ENCODE measurements around the gene MTMR1. TPM values are rescaled to one million over a fixed set of nuclear protein-coding genes. Genes with fewer than 3 reads are reported as not detected.

Gene MTMR1
- polyA plus RNA-seq, 2 donors: 19.2 to 21.2 TPM

DNA sequence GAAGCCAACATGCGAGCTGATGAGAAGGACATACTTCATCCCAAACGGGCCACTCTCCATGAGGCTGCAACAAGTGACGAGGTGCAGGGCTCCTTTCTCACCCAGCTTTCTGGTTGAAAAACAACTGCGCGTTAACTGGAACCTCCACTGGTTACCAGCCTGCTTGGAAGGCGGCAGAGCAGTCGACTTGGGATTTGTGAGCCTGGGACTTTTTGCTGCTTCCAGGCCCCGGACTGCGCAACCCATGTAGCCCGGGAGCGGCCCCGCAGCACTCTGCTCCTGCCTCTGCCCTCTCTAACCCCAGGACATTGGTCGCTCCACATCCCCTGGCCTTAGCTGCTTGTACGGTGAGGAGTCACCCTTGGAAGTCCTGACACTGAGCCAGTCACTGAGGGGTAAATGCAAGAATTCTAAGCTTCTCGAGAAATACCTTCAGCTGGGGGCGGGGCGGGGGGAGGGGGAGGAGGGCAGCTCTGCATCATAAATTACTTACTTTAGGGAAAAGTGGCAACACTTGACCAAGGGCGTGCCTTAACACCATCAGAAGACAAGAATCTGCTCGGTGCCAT, 72.7 kb downstream of the MTMR1 start:
- Histone ChIP-seq H3K9me3 (ENCODE audit: control insufficient read depth in 2 of 2, insufficient read depth in 1 of 2, low read depth in 1 of 2, low read length in 1 of 2) (no peaks in the 10 kb centered on the region), H3K27ac (ENCODE audit: low read depth in 2 of 2, low read length in 1 of 2) (no peak overlapping the region), H3K27me3 (ENCODE audit: control insufficient read depth in 1 of 2, insufficient read depth in 2 of 2, low read length in 2 of 2) (no peaks in the 10 kb centered on the region), H3K4me1 (ENCODE audit: control insufficient read depth in 2 of 2, insufficient read depth in 2 of 2, low read length in 1 of 2) (peaks cover 5% of the 10 kb centered on the region in 2 donors), H3K4me3 (ENCODE audit: low read depth in 1 of 2, low read length in 2 of 2) (no peak overlapping the region), H3K36me3 (ENCODE audit: control insufficient read depth in 2 of 2, insufficient read depth in 2 of 2, low read length in 1 of 2) (peaks cover 0 to 6% of the 10 kb centered on the region in 2 donors)
- WGBS, 2 donors: 86 to 89% methylated on average over 18 to 19 of the region's 19 CpGs

- peaks cover 0 to 3% of the 10 kb centered on the region in 2 donors for H3K36me3 ChIP-seq (ENCODE audit: control insufficient read depth in 2 of 2, insufficient read depth in 2 of 2, low read length in 1 of 2)
- WGBS, 2 donors: 84 to 85% methylated on average over 13 of the region's 13 CpGs
These were observed 73.3 kb downstream of the MTMR1 start for GRCh38 chrX:150766351-150767044.

GRCh38 chrX:150767045-150767395, 73.8 kb downstream of the MTMR1 start:
- 56 to 62% methylated on average over 9 of the region's 9 CpGs for WGBS, 2 donors
- H3K9me3 ChIP-seq (ENCODE audit: control insufficient read depth in 2 of 2, insufficient read depth in 1 of 2, low read depth in 1 of 2, low read length in 1 of 2): no peaks in the 10 kb centered on the region
- H3K4me1 ChIP-seq (ENCODE audit: control insufficient read depth in 2 of 2, insufficient read depth in 2 of 2, low read length in 1 of 2): peaks cover 5% of the 10 kb centered on the region in 2 donors
- no peak overlapping the region for H3K27ac ChIP-seq (ENCODE audit: low read depth in 2 of 2, low read length in 1 of 2)
- no peak overlapping the region for H3K4me3 ChIP-seq (ENCODE audit: low read depth in 1 of 2, low read length in 2 of 2)
- H3K27me3 ChIP-seq (ENCODE audit: control insufficient read depth in 1 of 2, insufficient read depth in 2 of 2, low read length in 2 of 2): no peaks in the 10 kb centered on the region
- H3K36me3 ChIP-seq (ENCODE audit: control insufficient read depth in 2 of 2, insufficient read depth in 2 of 2, low read length in 1 of 2): peaks cover 0 to 3% of the 10 kb centered on the region in 2 donors

More at GRCh38 chrX:150766351-150767044, 73.3 kb downstream of the MTMR1 start:
- no peak overlapping the region for H3K27ac ChIP-seq (ENCODE audit: low read depth in 2 of 2, low read length in 1 of 2)
- no peak overlapping the region for H3K4me3 ChIP-seq (ENCODE audit: low read depth in 1 of 2, low read length in 2 of 2)
- H3K4me1 ChIP-seq (ENCODE audit: control insufficient read depth in 2 of 2, insufficient read depth in 2 of 2, low read length in 1 of 2): peaks cover 5% of the 10 kb centered on the region in 2 donors
- H3K27me3 ChIP-seq (ENCODE audit: control insufficient read depth in 1 of 2, insufficient read depth in 2 of 2, low read length in 2 of 2): no peaks in the 10 kb centered on the region
- H3K9me3 ChIP-seq (ENCODE audit: control insufficient read depth in 2 of 2, insufficient read depth in 1 of 2, low read depth in 1 of 2, low read length in 1 of 2): no peaks in the 10 kb centered on the region

GRCh38 chrX:150767475-150768131, 74.4 kb downstream of the MTMR1 start:
- Histone ChIP-seq H3K4me3 (ENCODE audit: low read depth in 1 of 2, low read length in 2 of 2) (no peak overlapping the region), H3K27me3 (ENCODE audit: control insufficient read depth in 1 of 2, insufficient read depth in 2 of 2, low read length in 2 of 2) (no peaks in the 10 kb centered on the region), H3K4me1 (ENCODE audit: control insufficient read depth in 2 of 2, insufficient read depth in 2 of 2, low read length in 1 of 2) (peaks cover 5% of the 10 kb centered on the region in 2 donors), H3K27ac (ENCODE audit: low read depth in 2 of 2, low read length in 1 of 2) (no peak overlapping the region), H3K36me3 (ENCODE audit: control insufficient read depth in 2 of 2, insufficient read depth in 2 of 2, low read length in 1 of 2) (peaks cover 0 to 2% of the 10 kb centered on the region in 2 donors), H3K9me3 (ENCODE audit: control insufficient read depth in 2 of 2, insufficient read depth in 1 of 2, low read depth in 1 of 2, low read length in 1 of 2) (no peaks in the 10 kb centered on the region)
- WGBS, 2 donors: 68 to 74% methylated on average over 17 of the region's 17 CpGs

- H3K36me3 ChIP-seq (ENCODE audit: control insufficient read depth in 2 of 2, insufficient read depth in 2 of 2, low read length in 1 of 2): no peaks in the 10 kb centered on the region
- H3K4me3 ChIP-seq (ENCODE audit: low read depth in 1 of 2, low read length in 2 of 2): no peak overlapping the region
- H3K4me1 ChIP-seq (ENCODE audit: control insufficient read depth in 2 of 2, insufficient read depth in 2 of 2, low read length in 1 of 2): peaks cover 5% of the 10 kb centered on the region in 2 donors
- no peaks in the 10 kb centered on the region for H3K27me3 ChIP-seq (ENCODE audit: control insufficient read depth in 1 of 2, insufficient read depth in 2 of 2, low read length in 2 of 2)
- 75 to 85% methylated on average over 10 of the region's 10 CpGs for WGBS, 2 donors
- no peak overlapping the region for H3K27ac ChIP-seq (ENCODE audit: low read depth in 2 of 2, low read length in 1 of 2)
- no peaks in the 10 kb centered on the region for H3K9me3 ChIP-seq (ENCODE audit: control insufficient read depth in 2 of 2, insufficient read depth in 1 of 2, low read depth in 1 of 2, low read length in 1 of 2)
These were observed 74.9 kb downstream of the MTMR1 start for GRCh38 chrX:150768132-150768485.

DNA sequence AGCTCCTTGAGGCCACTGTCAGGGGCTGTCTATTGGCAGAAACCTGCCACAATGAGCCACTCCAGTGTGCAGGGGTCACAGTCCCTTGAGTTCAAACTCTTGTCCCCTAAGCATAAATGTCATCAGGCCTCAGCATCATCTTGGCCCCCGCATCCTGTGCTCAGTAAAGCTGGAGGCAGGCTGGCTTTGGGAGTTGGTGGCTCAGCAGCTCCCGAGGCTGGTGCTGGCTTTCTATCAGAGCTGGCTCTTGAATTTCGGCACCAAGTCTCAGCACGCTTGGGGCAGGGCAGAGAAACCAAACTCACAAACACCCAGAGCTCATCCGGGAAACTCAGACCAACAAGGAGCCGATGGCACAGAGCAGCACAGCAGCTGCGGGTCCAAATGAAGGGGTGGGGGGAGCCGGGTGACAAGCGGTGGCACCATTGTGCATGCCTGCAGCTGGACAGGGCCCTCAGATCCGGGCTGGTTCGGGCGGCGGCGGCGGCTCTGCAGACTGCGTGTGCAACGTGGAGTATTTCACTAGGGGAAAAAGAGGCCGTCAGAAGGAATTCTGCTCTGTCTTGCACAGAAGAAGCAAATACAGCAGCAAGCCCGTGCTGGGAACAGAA, 75.5 kb downstream of the MTMR1 start:
- H3K27me3 ChIP-seq (ENCODE audit: control insufficient read depth in 1 of 2, insufficient read depth in 2 of 2, low read length in 2 of 2): no peaks in the 10 kb centered on the region
- no peaks in the 10 kb centered on the region for H3K9me3 ChIP-seq (ENCODE audit: control insufficient read depth in 2 of 2, insufficient read depth in 1 of 2, low read depth in 1 of 2, low read length in 1 of 2)
- H3K36me3 ChIP-seq (ENCODE audit: control insufficient read depth in 2 of 2, insufficient read depth in 2 of 2, low read length in 1 of 2): no peaks in the 10 kb centered on the region
- H3K27ac ChIP-seq (ENCODE audit: low read depth in 2 of 2, low read length in 1 of 2): no peak overlapping the region
- 58 to 80% methylated on average over 19 of the region's 19 CpGs for WGBS, 2 donors
- no peak overlapping the region for H3K4me3 ChIP-seq (ENCODE audit: low read depth in 1 of 2, low read length in 2 of 2)
- peaks cover 5% of the 10 kb centered on the region in 2 donors for H3K4me1 ChIP-seq (ENCODE audit: control insufficient read depth in 2 of 2, insufficient read depth in 2 of 2, low read length in 1 of 2)

GRCh38 chrX:150769408-150769807, 76.2 kb downstream of the MTMR1 start:
- no peaks in the 10 kb centered on the region for H3K27me3 ChIP-seq (ENCODE audit: control insufficient read depth in 1 of 2, insufficient read depth in 2 of 2, low read length in 2 of 2)
- no peaks in the 10 kb centered on the region for H3K36me3 ChIP-seq (ENCODE audit: control insufficient read depth in 2 of 2, insufficient read depth in 2 of 2, low read length in 1 of 2)
- H3K9me3 ChIP-seq (ENCODE audit: control insufficient read depth in 2 of 2, insufficient read depth in 1 of 2, low read depth in 1 of 2, low read length in 1 of 2): no peaks in the 10 kb centered on the region
- H3K27ac ChIP-seq (ENCODE audit: low read depth in 2 of 2, low read length in 1 of 2): no peak overlapping the region
- no peak overlapping the region for H3K4me3 ChIP-seq (ENCODE audit: low read depth in 1 of 2, low read length in 2 of 2)
- H3K4me1 ChIP-seq (ENCODE audit: control insufficient read depth in 2 of 2, insufficient read depth in 2 of 2, low read length in 1 of 2): peaks cover 5% of the 10 kb centered on the region in 2 donors
- 77 to 81% methylated on average over 13 of the region's 13 CpGs for WGBS, 2 donors

GRCh38 chrX:150770623-150771022, 77.4 kb downstream of the MTMR1 start:
- Histone ChIP-seq H3K4me3 (ENCODE audit: low read depth in 1 of 2, low read length in 2 of 2) (no peak overlapping the region), H3K27ac (ENCODE audit: low read depth in 2 of 2, low read length in 1 of 2) (no peak overlapping the region), H3K27me3 (ENCODE audit: control insufficient read depth in 1 of 2, insufficient read depth in 2 of 2, low read length in 2 of 2) (no peaks in the 10 kb centered on the region), H3K4me1 (ENCODE audit: control insufficient read depth in 2 of 2, insufficient read depth in 2 of 2, low read length in 1 of 2) (peaks cover 5% of the 10 kb centered on the region in 2 donors), H3K36me3 (ENCODE audit: control insufficient read depth in 2 of 2, insufficient read depth in 2 of 2, low read length in 1 of 2) (peaks cover 0 to under 1% of the 10 kb centered on the region in 2 donors), H3K9me3 (ENCODE audit: control insufficient read depth in 2 of 2, insufficient read depth in 1 of 2, low read depth in 1 of 2, low read length in 1 of 2) (no peaks in the 10 kb centered on the region)
- WGBS, 2 donors: 83 to 86% methylated on average over 15 to 17 of the region's 17 CpGs

DNA sequence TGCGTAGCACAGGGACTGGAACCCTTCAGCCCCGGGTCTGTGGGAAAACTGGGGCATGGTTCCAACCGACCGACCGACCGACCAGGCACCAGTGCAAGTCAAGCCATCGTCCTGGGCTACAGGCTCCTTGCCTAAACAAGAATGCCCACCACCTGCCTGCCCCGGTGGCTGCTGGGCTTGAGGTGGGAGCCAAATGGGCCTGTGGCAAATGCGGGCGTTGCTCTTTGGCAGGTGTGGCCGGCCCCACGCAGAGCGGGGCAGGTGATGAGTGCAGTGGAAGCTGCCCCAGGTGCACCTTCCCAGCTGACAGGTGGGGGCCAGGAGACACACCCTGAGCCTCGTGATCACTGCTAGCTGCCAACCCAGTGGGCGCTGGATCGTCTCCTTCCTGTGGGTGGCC, 77.9 kb downstream of the MTMR1 start:
- 53 to 81% methylated on average over 15 to 16 of the region's 16 CpGs for WGBS, 2 donors
- H3K27ac ChIP-seq (ENCODE audit: low read depth in 2 of 2, low read length in 1 of 2): no peak overlapping the region
- H3K4me3 ChIP-seq (ENCODE audit: low read depth in 1 of 2, low read length in 2 of 2): no peak overlapping the region
- H3K9me3 ChIP-seq (ENCODE audit: control insufficient read depth in 2 of 2, insufficient read depth in 1 of 2, low read depth in 1 of 2, low read length in 1 of 2): no peaks in the 10 kb centered on the region
- peaks cover 5% of the 10 kb centered on the region in 2 donors for H3K4me1 ChIP-seq (ENCODE audit: control insufficient read depth in 2 of 2, insufficient read depth in 2 of 2, low read length in 1 of 2)
- H3K27me3 ChIP-seq (ENCODE audit: control insufficient read depth in 1 of 2, insufficient read depth in 2 of 2, low read length in 2 of 2): no peaks in the 10 kb centered on the region
- peaks cover 0 to 4% of the 10 kb centered on the region in 2 donors for H3K36me3 ChIP-seq (ENCODE audit: control insufficient read depth in 2 of 2, insufficient read depth in 2 of 2, low read length in 1 of 2)
